HG03460 (cell line): ENCODE measurements around the gene TXNDC5.
"Not testable (repeated sequence)": the region's sequence is repeated elsewhere in the genome, so short reads cannot be mapped to it uniquely, and the experiment has no call there.

Source experiments
- ATAC-seq: cut with Tn5 transposase; IDR thresholded peaks from one replicate; pipeline ENCODE4 v1.9.1; 2021; ENCODE audit not compliant: unreplicated experiment

Gene TXNDC5

GRCh38 chr6:7897461-7898192, 13.0 kb downstream of the TXNDC5 start:
- ATAC-seq, result no peak

GRCh38 chr6:7896465-7896987, 14.1 kb downstream of the TXNDC5 start:
- no peak for ATAC-seq

- ATAC-seq, result no peak
These were observed 15.5 kb downstream of the TXNDC5 start for GRCh38 chr6:7895125-7895423.

- no peak for ATAC-seq
These were observed 16.1 kb downstream of the TXNDC5 start for GRCh38 chr6:7894262-7895124.

GRCh38 chr6:7893342-7893741, 17.2 kb downstream of the TXNDC5 start:
- ATAC-seq, result no peak

- not testable (repeated sequence) for ATAC-seq
These were observed 18.2 kb downstream of the TXNDC5 start for GRCh38 chr6:7892367-7892766.

GRCh38 chr6:7891078-7891872, 19.3 kb downstream of the TXNDC5 start:
- no peak for ATAC-seq

GRCh38 chr6:7888587-7889357, 21.8 kb downstream of the TXNDC5 start:
- ATAC-seq, result no peak

GRCh38 chr6:7887278-7887991, 23.2 kb downstream of the TXNDC5 start:
- ATAC-seq, result no peak

GRCh38 chr6:7886132-7886531, 24.5 kb downstream of the TXNDC5 start:
- ATAC-seq, result no peak

- no peak for ATAC-seq
These were observed 27.2 kb downstream of the TXNDC5 start for GRCh38 chr6:7883381-7883780.

- no peak for ATAC-seq
These were observed 27.9 kb downstream of the TXNDC5 start for GRCh38 chr6:7882505-7883257.

- no peak for ATAC-seq
These were observed 28.7 kb downstream of the TXNDC5 start for GRCh38 chr6:7881765-7882500.

GRCh38 chr6:7880718-7881107, 29.9 kb downstream of the TXNDC5 start:
- ATAC-seq, result no peak

- ATAC-seq, result no peak
These were observed 30.4 kb downstream of the TXNDC5 start for GRCh38 chr6:7879980-7880717.

- no peak for ATAC-seq
These were observed 31.0 kb downstream of the TXNDC5 start for GRCh38 chr6:7879579-7879978.

GRCh38 chr6:7879043-7879442, 31.5 kb downstream of the TXNDC5 start:
- ATAC-seq, result no peak

GRCh38 chr6:7878401-7878964, 32.1 kb downstream of the TXNDC5 start:
- no peak for ATAC-seq
